Measurements from ENCODE around the gene STOML3. TPM values are rescaled to one million over a fixed set of nuclear protein-coding genes. Genes with fewer than 3 reads are reported as not detected.

Gene STOML3
- total RNA-seq, 4 donors from 2014 or later, result not detected

DNA sequence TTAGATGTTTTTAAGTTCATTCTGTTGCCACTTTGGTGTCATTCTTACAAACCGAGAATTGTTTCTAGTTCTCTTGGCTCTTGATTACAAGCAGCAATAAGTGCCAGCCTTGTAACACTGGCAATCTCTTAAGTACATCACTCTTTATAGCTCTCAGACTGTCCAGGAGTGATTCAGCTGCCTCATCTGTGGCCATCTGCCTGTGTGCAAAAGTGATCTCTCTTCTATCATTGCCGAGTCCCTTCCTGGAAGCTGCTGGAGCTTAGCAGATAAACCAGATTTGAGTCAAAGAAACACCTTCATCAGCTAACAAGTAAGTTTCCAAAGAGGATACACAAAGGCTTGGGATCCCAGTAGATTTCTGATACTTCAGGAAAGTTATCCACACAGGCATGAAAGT is 23.2 kb downstream of the STOML3 start:
- H3K4me3 ChIP-seq, result no peak overlapping the region
- H3K36me3 ChIP-seq, result no peaks in the 10 kb centered on the region
- TF ChIP-seq POLR2A (IDR thresholded peaks at IDR 0.05; ENCODE audit: low read depth) (no peak), POLR2AphosphoS5 (IDR thresholded peaks at IDR 0.05) (no peak), EP300 (IDR thresholded peaks at IDR 0.05) (no peak)
- TF ChIP-seq, protein P1, sequence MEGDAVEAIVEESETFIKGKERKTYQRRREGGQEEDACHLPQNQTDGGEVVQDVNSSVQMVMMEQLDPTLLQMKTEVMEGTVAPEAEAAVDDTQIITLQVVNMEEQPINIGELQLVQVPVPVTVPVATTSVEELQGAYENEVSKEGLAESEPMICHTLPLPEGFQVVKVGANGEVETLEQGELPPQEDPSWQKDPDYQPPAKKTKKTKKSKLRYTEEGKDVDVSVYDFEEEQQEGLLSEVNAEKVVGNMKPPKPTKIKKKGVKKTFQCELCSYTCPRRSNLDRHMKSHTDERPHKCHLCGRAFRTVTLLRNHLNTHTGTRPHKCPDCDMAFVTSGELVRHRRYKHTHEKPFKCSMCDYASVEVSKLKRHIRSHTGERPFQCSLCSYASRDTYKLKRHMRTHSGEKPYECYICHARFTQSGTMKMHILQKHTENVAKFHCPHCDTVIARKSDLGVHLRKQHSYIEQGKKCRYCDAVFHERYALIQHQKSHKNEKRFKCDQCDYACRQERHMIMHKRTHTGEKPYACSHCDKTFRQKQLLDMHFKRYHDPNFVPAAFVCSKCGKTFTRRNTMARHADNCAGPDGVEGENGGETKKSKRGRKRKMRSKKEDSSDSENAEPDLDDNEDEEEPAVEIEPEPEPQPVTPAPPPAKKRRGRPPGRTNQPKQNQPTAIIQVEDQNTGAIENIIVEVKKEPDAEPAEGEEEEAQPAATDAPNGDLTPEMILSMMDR (IDR thresholded peaks at IDR 0.05), result no peak
- no peak for DNase-seq (ENCODE audit: extremely low spot score)
- intact Hi-C loops (cut with DNase I), result no loop called here
- H3K27me3 ChIP-seq, result no peaks in the 10 kb centered on the region
- no peaks in the 10 kb centered on the region for H3K4me1 ChIP-seq
- 74% methylated on average over 2 of the region's 2 CpGs for WGBS
- no peaks in the 10 kb centered on the region for H3K9me3 ChIP-seq
- no peak overlapping the region for H3K27ac ChIP-seq (replicated peaks in 1 of 4)

DNA sequence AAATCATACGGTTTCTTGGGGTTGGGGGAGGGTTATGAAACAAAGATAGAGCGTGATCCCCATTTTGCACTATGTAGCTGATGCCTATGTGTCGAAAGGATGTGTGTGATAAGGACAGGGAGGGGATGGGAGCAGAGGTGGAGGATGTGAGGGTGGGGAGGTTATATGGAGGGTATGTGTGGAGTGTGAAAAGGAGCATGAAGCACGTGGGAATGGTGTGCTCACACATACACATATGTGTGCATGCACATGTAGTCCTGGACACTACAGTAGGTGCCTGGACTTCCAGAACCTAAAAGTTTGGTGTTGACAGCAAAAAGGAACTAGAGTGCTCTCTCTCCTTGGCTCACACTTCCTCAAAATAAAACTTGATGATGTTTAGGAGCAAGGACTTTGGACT is 25.4 kb downstream of the STOML3 start:
- Histone ChIP-seq H3K27ac (replicated peaks in 1 of 4) (no peak overlapping the region), H3K4me1 (no peaks in the 10 kb centered on the region), H3K27me3 (no peaks in the 10 kb centered on the region), H3K4me3 (no peak overlapping the region), H3K9me3 (no peaks in the 10 kb centered on the region), H3K36me3 (no peaks in the 10 kb centered on the region)
- DNase-seq (ENCODE audit: extremely low spot score), result no peak
- intact Hi-C loops (cut with DNase I), result no loop called here
- WGBS, result 93% methylated on average over 4 of the region's 4 CpGs
- TF ChIP-seq POLR2A (IDR thresholded peaks at IDR 0.05; ENCODE audit: low read depth), result no peak
- TF ChIP-seq, protein P1 (IDR thresholded peaks at IDR 0.05), result no peak
- no peak for TF ChIP-seq EP300 (IDR thresholded peaks at IDR 0.05)
- no peak for TF ChIP-seq POLR2AphosphoS5 (IDR thresholded peaks at IDR 0.05)

DNA sequence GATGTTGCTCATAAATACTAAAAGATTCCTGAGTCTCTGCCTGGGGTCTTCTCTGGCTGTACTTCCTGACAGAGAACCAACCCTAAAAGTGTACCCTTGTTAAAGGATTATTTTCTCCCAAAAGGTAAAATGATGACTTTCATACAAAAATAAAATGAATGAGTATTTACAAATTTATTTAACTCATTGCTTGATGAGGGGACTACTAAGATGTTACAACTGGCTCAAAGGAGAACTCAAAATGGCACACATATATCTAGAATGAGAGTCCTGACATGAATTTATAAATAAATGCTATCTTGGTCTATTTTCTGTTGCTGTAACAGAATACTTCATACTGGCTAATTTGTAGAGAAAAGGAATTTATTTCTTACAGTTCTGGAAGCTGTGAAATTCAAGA is 30.5 kb downstream of the STOML3 start:
- intact Hi-C loops (cut with DNase I), result no loop called here
- no peaks in the 10 kb centered on the region for H3K27me3 ChIP-seq
- no peak overlapping the region for H3K4me3 ChIP-seq
- no peaks in the 10 kb centered on the region for H3K4me1 ChIP-seq
- no peak overlapping the region for H3K27ac ChIP-seq (replicated peaks in 1 of 4)
- no peaks in the 10 kb centered on the region for H3K36me3 ChIP-seq
- H3K9me3 ChIP-seq, result no peaks in the 10 kb centered on the region
- DNase-seq (ENCODE audit: extremely low spot score), result no peak
- no peak for TF ChIP-seq EP300 (IDR thresholded peaks at IDR 0.05)
- TF ChIP-seq POLR2AphosphoS5 (IDR thresholded peaks at IDR 0.05), result no peak
- TF ChIP-seq, protein P1 (IDR thresholded peaks at IDR 0.05), result no peak
- no peak for TF ChIP-seq POLR2A (IDR thresholded peaks at IDR 0.05; ENCODE audit: low read depth)

DNA sequence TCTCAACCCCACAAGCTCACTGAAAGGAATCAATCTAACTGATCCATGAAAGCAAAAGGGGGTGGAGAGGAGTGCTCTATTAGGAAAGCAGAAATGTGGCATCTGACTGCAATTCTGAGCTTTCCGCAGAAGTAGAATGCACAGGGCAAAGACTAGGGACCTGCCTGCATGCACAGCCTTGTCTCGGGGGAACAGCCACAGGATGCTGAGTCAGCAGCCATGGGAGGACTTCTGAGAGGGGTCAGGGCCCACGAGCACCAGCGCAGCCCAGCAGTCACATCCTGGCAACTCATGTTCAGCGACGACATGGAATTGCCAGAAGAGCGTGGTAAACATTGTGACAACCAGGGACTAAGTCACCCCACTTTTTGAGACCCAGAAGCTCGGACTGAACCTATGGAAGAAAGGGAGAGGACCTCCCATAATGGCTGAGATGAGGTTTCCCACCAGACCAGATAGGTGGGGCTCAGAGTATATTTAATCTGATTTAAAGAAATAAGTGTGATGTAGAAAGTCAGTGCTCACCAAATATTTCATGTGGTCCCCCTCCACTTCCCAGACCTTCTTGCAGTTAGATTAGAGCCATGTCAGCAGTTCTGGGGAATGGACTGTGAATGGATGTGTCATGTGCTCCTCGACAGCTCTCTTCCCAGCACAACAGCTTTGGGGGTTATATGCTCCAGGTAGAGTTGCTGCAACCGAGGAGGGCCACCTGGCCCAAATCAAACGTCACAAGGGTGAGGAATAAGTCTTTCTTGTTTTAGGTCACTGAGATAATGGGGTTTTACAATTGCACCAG is 32.6 kb downstream of the STOML3 start:
- Histone ChIP-seq H3K27me3 (no peaks in the 10 kb centered on the region), H3K9me3 (no peaks in the 10 kb centered on the region), H3K4me3 (no peak overlapping the region), H3K36me3 (no peaks in the 10 kb centered on the region), H3K27ac (replicated peaks in 1 of 4) (no peak overlapping the region), H3K4me1 (no peaks in the 10 kb centered on the region)
- intact Hi-C loops (cut with DNase I), result no loop called here
- no peak for DNase-seq (ENCODE audit: extremely low spot score)
- TF ChIP-seq POLR2A (IDR thresholded peaks at IDR 0.05; ENCODE audit: low read depth) (no peak), EP300 (IDR thresholded peaks at IDR 0.05) (no peak), POLR2AphosphoS5 (IDR thresholded peaks at IDR 0.05) (no peak)
- TF ChIP-seq, protein P1 (IDR thresholded peaks at IDR 0.05), result no peak
- whole genome bisulfite sequencing, result 86% methylated on average over 11 of the region's 11 CpGs

DNA sequence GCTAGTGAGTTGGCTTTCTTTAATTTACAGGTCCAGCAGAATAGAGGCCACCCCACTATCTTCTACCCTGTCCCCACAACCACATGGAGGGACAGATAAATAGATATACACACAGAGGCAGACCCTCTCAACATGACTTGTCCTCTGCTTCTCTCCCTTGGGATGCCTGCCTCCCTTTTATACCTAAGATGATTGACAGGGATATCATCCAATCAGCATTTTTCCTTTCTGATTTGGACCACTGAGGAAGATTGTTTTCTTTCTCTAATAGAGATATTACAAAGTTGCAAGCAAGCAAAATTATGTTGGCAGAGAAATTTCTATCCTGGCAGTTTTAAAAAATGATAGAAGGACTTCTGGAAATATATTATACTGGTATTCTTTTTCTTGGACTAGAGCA is 35.8 kb downstream of the STOML3 start:
- Histone ChIP-seq H3K36me3 (no peaks in the 10 kb centered on the region), H3K4me3 (no peak overlapping the region), H3K27me3 (no peaks in the 10 kb centered on the region), H3K27ac (replicated peaks in 1 of 4) (no peak overlapping the region), H3K9me3 (no peaks in the 10 kb centered on the region), H3K4me1 (no peaks in the 10 kb centered on the region)
- no peak for TF ChIP-seq EP300 (IDR thresholded peaks at IDR 0.05)
- no peak for TF ChIP-seq POLR2A (IDR thresholded peaks at IDR 0.05; ENCODE audit: low read depth)
- TF ChIP-seq POLR2AphosphoS5 (IDR thresholded peaks at IDR 0.05), result no peak
- TF ChIP-seq, protein P1 (IDR thresholded peaks at IDR 0.05), result no peak
- no peak for DNase-seq (ENCODE audit: extremely low spot score)
- intact Hi-C loops (cut with DNase I), result no loop called here
